Measurements from ENCODE around the gene RAPGEF4.

- no peak for TF ChIP-seq POLR2AphosphoS5 (IDR thresholded peaks at IDR 0.05)
- no peak for TF ChIP-seq EP300 (IDR thresholded peaks at IDR 0.05)
These were observed 266.3 kb downstream of the RAPGEF4 start for GRCh38 chr2:173001664-173002604.

All from esophagus muscularis mucosa (tissue), 3 donors.